Osteoblast (primary cell): Measurements from ENCODE around the gene STIM2. TPM values are rescaled to one million over a fixed set of nuclear protein-coding genes. Genes with fewer than 3 reads are reported as not detected.
A peak's percentile ranks its signal among the peaks of the same experiment; 100 is the strongest.

ENCODE experiments used
- DNase-seq: peaks from one replicate; pipeline ENCODE4 v3.0.0; 2011; ENCODE audit warnings: low spot score, mixed read lengths; ENCODE audit not compliant: insufficient read length; ENCODE audit errors: missing footprints
- H2AFZ ChIP-seq: 2 replicates; pipeline ENCODE4 v1.6.0; 2011; ENCODE audit warnings: mild to moderate bottlenecking, low read length
- H3K27ac ChIP-seq: 2 replicates; pipeline ENCODE4 v1.5.1; 2011; ENCODE audit warnings: mild to moderate bottlenecking, low read depth, low read length, moderate library complexity
- H3K27me3 ChIP-seq: 2 replicates; pipeline ENCODE4 v1.6.0; 2012; ENCODE audit warnings: mild to moderate bottlenecking, control low read depth, inconsistent platforms, low read length, moderate library complexity; ENCODE audit not compliant: insufficient read depth
- H3K36me3 ChIP-seq: 2 replicates; pipeline ENCODE4 v1.5.1; 2011; ENCODE audit warnings: mild to moderate bottlenecking, low read length, control low read depth, moderate library complexity; ENCODE audit not compliant: insufficient read depth
- H3K4me1 ChIP-seq: 2 replicates; pipeline ENCODE4 v1.5.1; 2011; ENCODE audit warnings: mild to moderate bottlenecking, low read length, control low read depth, moderate library complexity; ENCODE audit not compliant: insufficient read depth
- H3K4me2 ChIP-seq: 2 replicates; pipeline ENCODE4 v1.6.0; 2011; ENCODE audit warnings: mild to moderate bottlenecking, low read length; ENCODE audit not compliant: insufficient read depth
- H3K4me3 ChIP-seq: fragments of 200-600 bp; sonication (generic); 3 replicates; pipeline ENCODE4 v1.5.1; 2012; ENCODE audit warnings: mild to moderate bottlenecking, low read length, inconsistent platforms; ENCODE audit not compliant: insufficient read depth
- H3K79me2 ChIP-seq: 2 replicates; pipeline ENCODE4 v1.6.0; 2012; ENCODE audit warnings: mild to moderate bottlenecking, low read length, control low read depth, inconsistent platforms; ENCODE audit not compliant: insufficient read depth
- H3K9me3 ChIP-seq: 2 replicates; pipeline ENCODE4 v1.5.1; 2011; ENCODE audit warnings: low read depth, low read length, control low read depth
- H4K20me1 ChIP-seq: 2 replicates; pipeline ENCODE4 v1.6.0; 2012; ENCODE audit warnings: mild to moderate bottlenecking, low read length, control low read depth; ENCODE audit not compliant: insufficient read depth
- total RNA-seq: library from RNA; depleted of rRNA; stranded (reverse); fragments of >200 nt; gene quantifications from 2 replicates; pipeline ENCODE4 v1.2.3, GENCODE V29; 2012
- TF ChIP-seq, protein P1 (sequence below): IDR thresholded peaks from 2 replicates; pipeline ENCODE4 v1.5.1; 2011; ENCODE audit warnings: mild to moderate bottlenecking, low read depth, low read length, moderate library complexity; ENCODE audit errors: extremely low read depth

STIM2 gene
- total RNA-seq, 1 donor: 14.8 TPM

- Histone ChIP-seq H2AFZ (no peak overlapping the region), H3K79me2 (no peaks in the 10 kb centered on the region), H3K4me2 (no peak overlapping the region), H4K20me1 (peaks cover 4% of the 10 kb centered on the region), H3K9me3 (no peaks in the 10 kb centered on the region), H3K4me1 (no peaks in the 10 kb centered on the region), H3K27ac (no peak overlapping the region), H3K27me3 (no peaks in the 10 kb centered on the region), H3K4me3 (no peak overlapping the region), H3K36me3 (no peaks in the 10 kb centered on the region)
- DNase-seq: no peak
- TF ChIP-seq, protein P1, sequence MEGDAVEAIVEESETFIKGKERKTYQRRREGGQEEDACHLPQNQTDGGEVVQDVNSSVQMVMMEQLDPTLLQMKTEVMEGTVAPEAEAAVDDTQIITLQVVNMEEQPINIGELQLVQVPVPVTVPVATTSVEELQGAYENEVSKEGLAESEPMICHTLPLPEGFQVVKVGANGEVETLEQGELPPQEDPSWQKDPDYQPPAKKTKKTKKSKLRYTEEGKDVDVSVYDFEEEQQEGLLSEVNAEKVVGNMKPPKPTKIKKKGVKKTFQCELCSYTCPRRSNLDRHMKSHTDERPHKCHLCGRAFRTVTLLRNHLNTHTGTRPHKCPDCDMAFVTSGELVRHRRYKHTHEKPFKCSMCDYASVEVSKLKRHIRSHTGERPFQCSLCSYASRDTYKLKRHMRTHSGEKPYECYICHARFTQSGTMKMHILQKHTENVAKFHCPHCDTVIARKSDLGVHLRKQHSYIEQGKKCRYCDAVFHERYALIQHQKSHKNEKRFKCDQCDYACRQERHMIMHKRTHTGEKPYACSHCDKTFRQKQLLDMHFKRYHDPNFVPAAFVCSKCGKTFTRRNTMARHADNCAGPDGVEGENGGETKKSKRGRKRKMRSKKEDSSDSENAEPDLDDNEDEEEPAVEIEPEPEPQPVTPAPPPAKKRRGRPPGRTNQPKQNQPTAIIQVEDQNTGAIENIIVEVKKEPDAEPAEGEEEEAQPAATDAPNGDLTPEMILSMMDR: no peak
Measured at GRCh38 chr4:26931966-26932365, 71.3 kb downstream of the STIM2 start.

DNA sequence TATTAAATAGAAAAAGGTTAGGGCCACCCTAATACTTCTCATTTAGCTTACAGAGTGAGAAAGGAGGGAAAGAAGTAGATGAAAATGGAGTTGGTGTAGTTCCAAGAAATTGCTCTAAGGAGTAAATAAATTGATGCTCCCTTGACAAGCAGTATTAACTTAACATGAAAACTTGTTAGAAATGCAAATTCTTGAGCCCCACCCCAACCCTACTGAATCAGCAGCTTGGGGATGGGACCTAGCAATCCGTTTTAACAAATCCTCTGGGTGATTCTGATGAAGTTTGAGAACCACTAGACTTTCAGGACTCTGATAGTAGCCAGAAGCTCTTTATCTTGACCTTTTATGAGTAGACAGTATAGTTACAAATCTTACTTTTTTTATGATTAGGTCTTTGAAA, 74.8 kb downstream of the STIM2 start:
- Histone ChIP-seq H4K20me1 (peaks cover 3% of the 10 kb centered on the region), H3K4me3 (no peak overlapping the region), H3K4me1 (no peaks in the 10 kb centered on the region), H3K9me3 (no peaks in the 10 kb centered on the region), H3K36me3 (no peaks in the 10 kb centered on the region), H3K4me2 (no peak overlapping the region), H3K27ac (no peak overlapping the region), H3K79me2 (peaks cover 11% of the 10 kb centered on the region), H2AFZ (no peak overlapping the region), H3K27me3 (no peaks in the 10 kb centered on the region)
- TF ChIP-seq, protein P1: no peak
- no peak for DNase-seq

DNA sequence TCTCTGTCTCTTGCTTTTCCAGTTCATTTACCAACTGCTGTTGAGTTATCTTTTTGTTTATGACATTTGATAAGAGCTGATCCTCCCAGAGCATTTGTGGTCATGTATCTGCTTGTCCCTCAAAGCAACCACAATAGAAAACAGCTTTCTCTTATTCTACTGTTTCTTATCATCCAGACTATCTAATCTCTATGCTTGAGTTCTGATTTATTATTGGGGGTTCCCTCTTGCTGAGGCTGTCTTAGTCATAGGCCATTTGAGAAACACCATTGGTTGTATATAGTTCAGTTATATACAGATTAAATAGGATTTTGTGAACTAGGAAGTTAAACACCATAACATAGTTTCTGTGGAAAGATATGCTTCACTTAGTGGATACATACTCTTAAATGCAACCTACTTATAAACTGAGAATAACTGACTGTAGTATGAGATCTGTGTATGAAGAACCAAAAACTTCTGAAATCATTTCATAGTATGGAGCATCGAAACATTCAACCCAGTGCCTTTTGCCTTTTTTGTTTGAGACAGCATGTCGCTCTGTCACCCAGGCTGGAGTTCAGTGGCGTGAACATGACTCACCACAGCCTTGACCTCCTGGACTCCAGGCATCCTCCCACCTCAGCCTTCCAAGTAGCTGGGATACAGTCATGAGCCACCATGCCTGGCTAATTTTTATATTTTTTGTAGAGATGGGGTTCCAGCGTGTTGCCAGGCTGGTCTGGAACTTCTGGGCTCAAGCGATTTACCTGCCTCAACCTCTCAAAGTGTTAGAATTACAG, 75.8 kb downstream of the STIM2 start:
- TF ChIP-seq, protein P1: no peak
- H2AFZ ChIP-seq: no peak overlapping the region
- no peak overlapping the region for H3K4me3 ChIP-seq
- no peaks in the 10 kb centered on the region for H3K27me3 ChIP-seq
- no peaks in the 10 kb centered on the region for H3K36me3 ChIP-seq
- H3K79me2 ChIP-seq: peaks cover 11% of the 10 kb centered on the region
- no peak overlapping the region for H3K27ac ChIP-seq
- no peaks in the 10 kb centered on the region for H3K9me3 ChIP-seq
- peak; percentile 66 for DNase-seq
- H3K4me2 ChIP-seq: no peak overlapping the region
- H4K20me1 ChIP-seq: peaks cover 3% of the 10 kb centered on the region
- H3K4me1 ChIP-seq: no peaks in the 10 kb centered on the region

- Histone ChIP-seq H2AFZ (no peak overlapping the region), H3K36me3 (no peaks in the 10 kb centered on the region), H3K9me3 (no peaks in the 10 kb centered on the region), H4K20me1 (peaks cover 3% of the 10 kb centered on the region), H3K4me1 (no peaks in the 10 kb centered on the region), H3K27ac (no peak overlapping the region), H3K4me3 (no peak overlapping the region), H3K4me2 (no peak overlapping the region), H3K79me2 (peaks cover 11% of the 10 kb centered on the region), H3K27me3 (no peaks in the 10 kb centered on the region)
- TF ChIP-seq, protein P1: no peak
- DNase-seq: no peak
Measured at GRCh38 chr4:26937139-26937538, 76.5 kb downstream of the STIM2 start.
